Breast epithelium (tissue), 4 donors: ENCODE measurements around the gene MAN1A1. TPM values are rescaled to one million over a fixed set of nuclear protein-coding genes. Genes with fewer than 3 reads are reported as not detected.

Source experiments
- DNase-seq, 2 donors: peaks; one replicate each; pipeline ENCODE4 v3.0.0-alpha.2; 2019; ENCODE audit warnings: low spot score in 2 of 2
- H3K27ac ChIP-seq, 2 donors: fragments of 200-600 bp; sonication (generic) in 1 of 2; one replicate each; pipeline ENCODE4 v1.5.1; 2016 to 2019; ENCODE audit warnings: mild to moderate bottlenecking in 1 of 2
- H3K27me3 ChIP-seq, 2 donors: fragments of 200-600 bp; sonication (generic) in 1 of 2; one replicate each; pipeline versions ENCODE4 v1.5.1 to v1.6.0; 2017 to 2019; ENCODE audit warnings: control low read depth in 1 of 2, mild to moderate bottlenecking in 1 of 2
- H3K36me3 ChIP-seq: fragments of 200-600 bp; one replicate; pipeline ENCODE4 v1.5.1; 2019
- H3K4me1 ChIP-seq, 2 donors: fragments of 200-600 bp; sonication (generic); one replicate each; pipeline ENCODE4 v1.5.1; 2016 to 2019; ENCODE audit warnings: control low read depth in 1 of 2
- H3K4me3 ChIP-seq, 3 donors: fragments of 200-600 bp; sonication (generic); 1 replicate in 2 of 3; 2 replicates in 1 of 3; pipeline ENCODE4 v1.5.1; 2016 to 2019; ENCODE audit warnings: mild to moderate bottlenecking in 3 of 3, moderate library complexity in 2 of 3
- H3K9me3 ChIP-seq, 2 donors: fragments of 200-600 bp; sonication (generic) in 1 of 2; one replicate each; pipeline ENCODE4 v1.5.1; 2016 to 2019; ENCODE audit warnings: control low read depth in 1 of 2
- CTCF ChIP-seq, 3 donors: fragments of 450-650 bp; IDR thresholded peaks; one replicate each; pipeline ENCODE4 v1.5.1; 2016 to 2017; ENCODE audit warnings: antibody characterized with exemption in 3 of 3, mild to moderate bottlenecking in 3 of 3, moderate library complexity in 3 of 3
- POLR2A ChIP-seq: fragments of 450-650 bp; IDR thresholded peaks from one replicate; pipeline ENCODE4 v1.6.1; 2016; ENCODE audit warnings: antibody characterized with exemption, mild to moderate bottlenecking, moderate library complexity
- POLR2AphosphoS5 ChIP-seq, 3 donors: sonication (generic); formaldehyde crosslinking; IDR thresholded peaks; one replicate each; pipeline ENCODE4 v1.6.1; 2017; ENCODE audit warnings: antibody characterized with exemption in 3 of 3
- intact Hi-C: fragments of 100-400 bp; cut with DNase I; formaldehyde crosslinking; loops from one replicate; pipeline ENCODE4 v1.15.1; 2023; ENCODE audit warnings: low total_unique reads
- total RNA-seq, 3 donors: library from RNA; depleted of rRNA; stranded (reverse); fragments of >200 nt; gene quantifications; one replicate each; pipeline ENCODE4 v1.1.0, GENCODE V29; 2016

The MAN1A1 gene
- total RNA-seq, 3 donors from 2014 or later = 81.2 to 481 (median 104) TPM

GRCh38 chr6:119134752-119135151 lies 214.8 kb downstream of the MAN1A1 start:
- TF ChIP-seq POLR2AphosphoS5 (IDR thresholded peaks at IDR 0.05) = no peak
- TF ChIP-seq POLR2A = no peak
- TF ChIP-seq CTCF (IDR thresholded peaks at IDR 0.05) = no peak
- Histone ChIP-seq H3K27ac (no peak overlapping the region), H3K36me3 (no peaks in the 10 kb centered on the region), H3K27me3 (no peaks in the 10 kb centered on the region), H3K4me3 (no peak overlapping the region), H3K4me1 (no peaks in the 10 kb centered on the region), H3K9me3 (no peaks in the 10 kb centered on the region)
- intact Hi-C loops = no loop called here
- no peak for DNase-seq

GRCh38 chr6:119133400-119133799 lies 216.2 kb downstream of the MAN1A1 start:
- no peak overlapping the region for H3K4me3 ChIP-seq
- TF ChIP-seq CTCF (IDR thresholded peaks at IDR 0.05) = no peak
- no peak for TF ChIP-seq POLR2AphosphoS5 (IDR thresholded peaks at IDR 0.05)
- no peak for TF ChIP-seq POLR2A
- H3K27me3 ChIP-seq = no peaks in the 10 kb centered on the region
- H3K27ac ChIP-seq = no peak overlapping the region
- no peaks in the 10 kb centered on the region for H3K9me3 ChIP-seq
- H3K36me3 ChIP-seq = no peaks in the 10 kb centered on the region
- no peaks in the 10 kb centered on the region for H3K4me1 ChIP-seq
- DNase-seq = no peak
- intact Hi-C loops = no loop called here

GRCh38 chr6:119132261-119132981 lies 217.1 kb downstream of the MAN1A1 start:
- no peak for DNase-seq
- intact Hi-C loops = no loop called here
- TF ChIP-seq POLR2A (no peak), CTCF (IDR thresholded peaks at IDR 0.05) (no peak)
- no peaks in the 10 kb centered on the region for H3K4me1 ChIP-seq
- no peak overlapping the region for H3K27ac ChIP-seq
- no peaks in the 10 kb centered on the region for H3K9me3 ChIP-seq
- H3K4me3 ChIP-seq = no peak overlapping the region
- H3K27me3 ChIP-seq = no peaks in the 10 kb centered on the region
- no peaks in the 10 kb centered on the region for H3K36me3 ChIP-seq

GRCh38 chr6:119129968-119130484 lies 219.5 kb downstream of the MAN1A1 start:
- Histone ChIP-seq H3K36me3 (no peaks in the 10 kb centered on the region), H3K4me3 (no peak overlapping the region), H3K27ac (no peak overlapping the region), H3K9me3 (no peaks in the 10 kb centered on the region), H3K27me3 (no peaks in the 10 kb centered on the region), H3K4me1 (no peaks in the 10 kb centered on the region)
- intact Hi-C loops = no loop called here
- TF ChIP-seq POLR2AphosphoS5 (IDR thresholded peaks at IDR 0.05) (no peak), CTCF (IDR thresholded peaks at IDR 0.05) (no peak), POLR2A (no peak)
- no peak for DNase-seq

GRCh38 chr6:119129148-119129967 lies 220.2 kb downstream of the MAN1A1 start:
- TF ChIP-seq POLR2A (no peak), CTCF (IDR thresholded peaks at IDR 0.05) (peak; percentile 65 to 78 (median 75))
- Histone ChIP-seq H3K4me3 (no peak overlapping the region), H3K27ac (no peak overlapping the region), H3K9me3 (no peaks in the 10 kb centered on the region), H3K4me1 (no peaks in the 10 kb centered on the region), H3K27me3 (no peaks in the 10 kb centered on the region), H3K36me3 (no peaks in the 10 kb centered on the region)
- intact Hi-C loops = no loop called here
- DNase-seq = no peak
